Tibial nerve (tissue), 4 donors: ENCODE data around the gene TFAP2E.

Source experiments
- EP300 ChIP-seq, 2 donors: sonication (generic); formaldehyde crosslinking; IDR thresholded peaks; one replicate each; pipeline ENCODE4 v1.6.1; 2017; ENCODE audit warnings: antibody characterized with exemption in 2 of 2, mild to moderate bottlenecking in 1 of 2
- POLR2A ChIP-seq, 2 donors: fragments of 450-650 bp; IDR thresholded peaks; one replicate each; pipeline ENCODE4 v1.6.1; 2017; ENCODE audit warnings: antibody characterized with exemption in 2 of 2, mild to moderate bottlenecking in 2 of 2, moderate library complexity in 2 of 2
- TF ChIP-seq, protein P1 (sequence below), 5 experiments: fragments of 200-600 bp in 3 of 5; fragments of 450-650 bp in 2 of 5; sonication (generic) in 3 of 5; IDR thresholded peaks; one replicate each; pipeline ENCODE4 v1.5.1; 2016 to 2019; ENCODE audit warnings: antibody characterized with exemption in 5 of 5, mild to moderate bottlenecking in 3 of 5, moderate library complexity in 2 of 5

DNA sequence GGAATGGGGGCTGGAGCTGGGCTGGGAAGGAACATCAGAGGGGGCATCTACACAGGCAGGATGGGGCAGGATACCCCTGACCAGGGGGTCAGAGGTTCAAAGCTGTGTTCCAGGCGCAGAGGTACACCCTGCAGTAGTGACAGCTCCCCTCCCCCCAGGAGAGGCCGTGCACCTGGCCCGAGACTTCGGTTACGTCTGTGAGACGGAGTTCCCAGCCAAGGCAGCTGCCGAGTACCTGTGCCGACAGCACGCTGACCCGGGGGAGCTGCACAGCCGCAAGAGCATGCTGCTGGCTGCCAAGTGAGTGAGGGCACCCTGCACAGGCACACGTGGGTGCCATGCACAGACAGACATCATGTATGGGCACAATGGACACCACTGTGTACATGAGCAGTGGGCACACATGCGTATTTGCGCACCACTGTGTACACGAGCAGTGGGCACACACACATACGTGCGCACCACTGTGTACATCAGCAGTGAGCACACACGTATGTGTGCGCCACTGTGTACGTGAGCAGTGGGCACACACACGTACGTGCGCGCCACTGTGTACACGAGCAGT is 17.4 kb downstream of the TFAP2E start:
- TF ChIP-seq, protein P1, sequence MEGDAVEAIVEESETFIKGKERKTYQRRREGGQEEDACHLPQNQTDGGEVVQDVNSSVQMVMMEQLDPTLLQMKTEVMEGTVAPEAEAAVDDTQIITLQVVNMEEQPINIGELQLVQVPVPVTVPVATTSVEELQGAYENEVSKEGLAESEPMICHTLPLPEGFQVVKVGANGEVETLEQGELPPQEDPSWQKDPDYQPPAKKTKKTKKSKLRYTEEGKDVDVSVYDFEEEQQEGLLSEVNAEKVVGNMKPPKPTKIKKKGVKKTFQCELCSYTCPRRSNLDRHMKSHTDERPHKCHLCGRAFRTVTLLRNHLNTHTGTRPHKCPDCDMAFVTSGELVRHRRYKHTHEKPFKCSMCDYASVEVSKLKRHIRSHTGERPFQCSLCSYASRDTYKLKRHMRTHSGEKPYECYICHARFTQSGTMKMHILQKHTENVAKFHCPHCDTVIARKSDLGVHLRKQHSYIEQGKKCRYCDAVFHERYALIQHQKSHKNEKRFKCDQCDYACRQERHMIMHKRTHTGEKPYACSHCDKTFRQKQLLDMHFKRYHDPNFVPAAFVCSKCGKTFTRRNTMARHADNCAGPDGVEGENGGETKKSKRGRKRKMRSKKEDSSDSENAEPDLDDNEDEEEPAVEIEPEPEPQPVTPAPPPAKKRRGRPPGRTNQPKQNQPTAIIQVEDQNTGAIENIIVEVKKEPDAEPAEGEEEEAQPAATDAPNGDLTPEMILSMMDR (IDR thresholded peaks at IDR 0.05): no peak
- no peak for TF ChIP-seq POLR2A (IDR thresholded peaks at IDR 0.05)
- TF ChIP-seq EP300 (IDR thresholded peaks at IDR 0.05): no peak
